Muscle of back (tissue), 13 donors: Measurements from ENCODE around the gene ZBTB2. TPM values are rescaled to one million over a fixed set of nuclear protein-coding genes. Genes with fewer than 3 reads are reported as not detected.

Source experiments
- DNase-seq, 3 donors: peaks; one replicate each; pipeline versions ENCODE4 v3.0.0 to v3.0.0-alpha.2; 2013
- long read RNA-seq, 9 donors: transcript quantifications; one replicate each; lab custom pipeline, GENCODE V29; 2026
- polyA plus RNA-seq, 10 donors: library from polyadenylated mRNA; unstranded; fragments of 120-200 nt; gene quantifications; one replicate each; pipeline ENCODE4 v1.2.1, GENCODE V29; 2013; ENCODE audit not compliant: insufficient read length in 10 of 10

Gene ZBTB2
- 10 to 100 TPM; 10.3 to 14.7 (median 11.1) TPM for polyA plus RNA-seq
- long read RNA-seq, donor 1, partial matches to known transcripts, result 0 of 1 reads
- long read RNA-seq, donor 1, other reads (novel, unspliced or antisense), result 0 of 1 reads
- long read RNA-seq, donor 2, partial matches to known transcripts, result 0 of 1 reads
- long read RNA-seq, donor 2, other reads (novel, unspliced or antisense), result 0 of 1 reads
- long read RNA-seq, donor 3, result 0 reads
- long read RNA-seq, donor 4, result 0 reads
- long read RNA-seq, donor 5, partial matches to known transcripts, result 12 of 15 reads
- long read RNA-seq, donor 5, other reads (novel, unspliced or antisense), result 0 of 15 reads
- long read RNA-seq, donor 6, partial matches to known transcripts, result 0 of 3 reads
- long read RNA-seq, donor 6, other reads (novel, unspliced or antisense), result 0 of 3 reads
- long read RNA-seq, donor 7, result 0 reads
- long read RNA-seq, donor 8, partial matches to known transcripts, result 0 of 1 reads
- long read RNA-seq, donor 8, other reads (novel, unspliced or antisense), result 0 of 1 reads
- long read RNA-seq, donor 9, result 0 reads

GRCh38 chr6:151391471-151392413 is at the start of gene ZBTB2:
TSS of gene ZBTB2 (minus strand) at chr6:151391559. CDS start at chr6:151373637, 17,922 bp downstream.
- peak; percentile 66 to 88 (median 68) for DNase-seq

- DNase-seq, result peak; percentile 19 to 65 (median 38)
Measured at GRCh38 chr6:151440930-151441329, 49.6 kb upstream of the ZBTB2 start.

GRCh38 chr6:151440498-151440897 is 49.1 kb upstream of the ZBTB2 start:
- no peak for DNase-seq

GRCh38 chr6:151437401-151437800 is 46.0 kb upstream of the ZBTB2 start:
- no peak for DNase-seq

GRCh38 chr6:151436802-151437201 is 45.4 kb upstream of the ZBTB2 start:
- DNase-seq, result peak in 2 of 3 donors; percentile 45 to 79

- DNase-seq, result peak in 1 of 3 donors; percentile 19
Measured at GRCh38 chr6:151436300-151436699, 44.9 kb upstream of the ZBTB2 start.

GRCh38 chr6:151434369-151434768 is 43.0 kb upstream of the ZBTB2 start:
- DNase-seq, result no peak

- no peak for DNase-seq
Measured at GRCh38 chr6:151432651-151433050, 41.3 kb upstream of the ZBTB2 start.

- DNase-seq, result no peak
Measured at GRCh38 chr6:151431337-151431736, 40.0 kb upstream of the ZBTB2 start.

GRCh38 chr6:151430886-151431285 is 39.5 kb upstream of the ZBTB2 start:
- DNase-seq, result no peak

GRCh38 chr6:151428093-151428735 is 36.9 kb upstream of the ZBTB2 start:
- DNase-seq, result no peak

GRCh38 chr6:151425561-151425960 is 34.2 kb upstream of the ZBTB2 start:
- no peak for DNase-seq

GRCh38 chr6:151422981-151423380 is 31.6 kb upstream of the ZBTB2 start:
- DNase-seq, result no peak

- no peak for DNase-seq
Measured at GRCh38 chr6:151417477-151417876, 26.1 kb upstream of the ZBTB2 start.

- DNase-seq, result no peak
Measured at GRCh38 chr6:151414641-151415260, 23.4 kb upstream of the ZBTB2 start.

- no peak for DNase-seq
Measured at GRCh38 chr6:151413372-151414145, 22.2 kb upstream of the ZBTB2 start.

- no peak for DNase-seq
Measured at GRCh38 chr6:151412909-151413308, 21.6 kb upstream of the ZBTB2 start.

- no peak for DNase-seq
Measured at GRCh38 chr6:151409679-151410078, 18.3 kb upstream of the ZBTB2 start.

GRCh38 chr6:151409260-151409659 is 17.9 kb upstream of the ZBTB2 start:
- no peak for DNase-seq

- DNase-seq, result no peak
Measured at GRCh38 chr6:151408858-151409257, 17.5 kb upstream of the ZBTB2 start.

- DNase-seq, result no peak
Measured at GRCh38 chr6:151403919-151404308, 12.6 kb upstream of the ZBTB2 start.
